ENCODE results near the gene SMOC2.

SMOC2 gene

GRCh38 chr6:168440520-168441433 lies at the start of gene SMOC2:
Gene SMOC2 (plus strand): TSS chr6:168441184. CDS start chr6:168441371, 187 bp downstream.
- H3K9ac ChIP-seq (ENCODE audit: low read length): no peak within 1 kb of the TSS
- peak within 1 kb of the TSS; percentile 33 to 82 for H3K4me3 ChIP-seq (ENCODE audit: low read depth in 1 of 2, low read length in 2 of 2)
- no peak within 1 kb of the TSS for H3K27ac ChIP-seq (ENCODE audit: low read depth, low read length)
- peaks cover 6% of the 10 kb centered on the region for H3K4me1 ChIP-seq (ENCODE audit: insufficient read depth, low read length)
- no peaks in the 10 kb centered on the region for H3K36me3 ChIP-seq (ENCODE audit: insufficient read depth, low read length)
- H3K27me3 ChIP-seq (ENCODE audit: control insufficient read depth in 1 of 2, insufficient read depth in 2 of 2, low read length in 2 of 2): peaks cover 8 to 30% of the 10 kb centered on the region in 2 donors
- H3K9me3 ChIP-seq (ENCODE audit: low read length): no peaks in the 10 kb centered on the region

- Histone ChIP-seq H3K4me3 (ENCODE audit: low read depth in 1 of 2, low read length in 2 of 2) (no peak overlapping the region), H3K4me1 (ENCODE audit: insufficient read depth, low read length) (no peaks in the 10 kb centered on the region), H3K27me3 (ENCODE audit: control insufficient read depth in 1 of 2, insufficient read depth in 2 of 2, low read length in 2 of 2) (no peaks in the 10 kb centered on the region), H3K27ac (ENCODE audit: low read depth, low read length) (no peak overlapping the region), H3K9me3 (ENCODE audit: low read length) (no peaks in the 10 kb centered on the region), H3K9ac (ENCODE audit: low read length) (no peak overlapping the region), H3K36me3 (ENCODE audit: insufficient read depth, low read length) (no peaks in the 10 kb centered on the region)
Observed at GRCh38 chr6:168393126-168393870, 47.7 kb upstream of the SMOC2 start.

- no peaks in the 10 kb centered on the region for H3K27me3 ChIP-seq (ENCODE audit: control insufficient read depth in 1 of 2, insufficient read depth in 2 of 2, low read length in 2 of 2)
Observed at GRCh38 chr6:168394606-168395005, 46.4 kb upstream of the SMOC2 start.

GRCh38 chr6:168395983-168396382 lies 45.0 kb upstream of the SMOC2 start:
- Histone ChIP-seq H3K27ac (ENCODE audit: low read depth, low read length) (no peak overlapping the region), H3K4me1 (ENCODE audit: insufficient read depth, low read length) (peaks cover 5% of the 10 kb centered on the region), H3K9ac (ENCODE audit: low read length) (no peak overlapping the region), H3K27me3 (ENCODE audit: control insufficient read depth in 1 of 2, insufficient read depth in 2 of 2, low read length in 2 of 2) (no peaks in the 10 kb centered on the region), H3K9me3 (ENCODE audit: low read length) (no peaks in the 10 kb centered on the region), H3K4me3 (ENCODE audit: low read depth in 1 of 2, low read length in 2 of 2) (no peak overlapping the region), H3K36me3 (ENCODE audit: insufficient read depth, low read length) (no peaks in the 10 kb centered on the region)

More at GRCh38 chr6:168394606-168395005, 46.4 kb upstream of the SMOC2 start:
- no peaks in the 10 kb centered on the region for H3K4me1 ChIP-seq (ENCODE audit: insufficient read depth, low read length)
- no peaks in the 10 kb centered on the region for H3K36me3 ChIP-seq (ENCODE audit: insufficient read depth, low read length)
- no peak overlapping the region for H3K27ac ChIP-seq (ENCODE audit: low read depth, low read length)
- H3K9me3 ChIP-seq (ENCODE audit: low read length): no peaks in the 10 kb centered on the region
- no peak overlapping the region for H3K9ac ChIP-seq (ENCODE audit: low read length)
- H3K4me3 ChIP-seq (ENCODE audit: low read depth in 1 of 2, low read length in 2 of 2): no peak overlapping the region

- Histone ChIP-seq H3K4me1 (ENCODE audit: insufficient read depth, low read length) (peaks cover 5% of the 10 kb centered on the region), H3K36me3 (ENCODE audit: insufficient read depth, low read length) (no peaks in the 10 kb centered on the region), H3K27ac (ENCODE audit: low read depth, low read length) (no peak overlapping the region), H3K9ac (ENCODE audit: low read length) (no peak overlapping the region), H3K4me3 (ENCODE audit: low read depth in 1 of 2, low read length in 2 of 2) (no peak overlapping the region), H3K9me3 (ENCODE audit: low read length) (no peaks in the 10 kb centered on the region), H3K27me3 (ENCODE audit: control insufficient read depth in 1 of 2, insufficient read depth in 2 of 2, low read length in 2 of 2) (no peaks in the 10 kb centered on the region)
Observed at GRCh38 chr6:168396561-168396960, 44.4 kb upstream of the SMOC2 start.

GRCh38 chr6:168397012-168397411 lies 44.0 kb upstream of the SMOC2 start:
- Histone ChIP-seq H3K4me1 (ENCODE audit: insufficient read depth, low read length) (peaks cover 5% of the 10 kb centered on the region), H3K36me3 (ENCODE audit: insufficient read depth, low read length) (no peaks in the 10 kb centered on the region), H3K27me3 (ENCODE audit: control insufficient read depth in 1 of 2, insufficient read depth in 2 of 2, low read length in 2 of 2) (no peaks in the 10 kb centered on the region), H3K9me3 (ENCODE audit: low read length) (no peaks in the 10 kb centered on the region), H3K4me3 (ENCODE audit: low read depth in 1 of 2, low read length in 2 of 2) (no peak overlapping the region), H3K27ac (ENCODE audit: low read depth, low read length) (no peak overlapping the region), H3K9ac (ENCODE audit: low read length) (no peak overlapping the region)

- Histone ChIP-seq H3K4me1 (ENCODE audit: insufficient read depth, low read length) (peaks cover 5% of the 10 kb centered on the region), H3K27ac (ENCODE audit: low read depth, low read length) (no peak overlapping the region), H3K27me3 (ENCODE audit: control insufficient read depth in 1 of 2, insufficient read depth in 2 of 2, low read length in 2 of 2) (no peaks in the 10 kb centered on the region), H3K9me3 (ENCODE audit: low read length) (no peaks in the 10 kb centered on the region), H3K36me3 (ENCODE audit: insufficient read depth, low read length) (no peaks in the 10 kb centered on the region), H3K9ac (ENCODE audit: low read length) (no peak overlapping the region), H3K4me3 (ENCODE audit: low read depth in 1 of 2, low read length in 2 of 2) (no peak overlapping the region)
Observed at GRCh38 chr6:168400037-168400436, 40.9 kb upstream of the SMOC2 start.

GRCh38 chr6:168403370-168404005 lies 37.5 kb upstream of the SMOC2 start:
- Histone ChIP-seq H3K27me3 (ENCODE audit: control insufficient read depth in 1 of 2, insufficient read depth in 2 of 2, low read length in 2 of 2) (no peaks in the 10 kb centered on the region), H3K9ac (ENCODE audit: low read length) (no peak overlapping the region), H3K27ac (ENCODE audit: low read depth, low read length) (no peak overlapping the region), H3K9me3 (ENCODE audit: low read length) (no peaks in the 10 kb centered on the region), H3K4me1 (ENCODE audit: insufficient read depth, low read length) (peaks cover 5% of the 10 kb centered on the region), H3K4me3 (ENCODE audit: low read depth in 1 of 2, low read length in 2 of 2) (no peak overlapping the region), H3K36me3 (ENCODE audit: insufficient read depth, low read length) (no peaks in the 10 kb centered on the region)

GRCh38 chr6:168404560-168404959 lies 36.4 kb upstream of the SMOC2 start:
- no peaks in the 10 kb centered on the region for H3K36me3 ChIP-seq (ENCODE audit: insufficient read depth, low read length)
- no peak overlapping the region for H3K9ac ChIP-seq (ENCODE audit: low read length)
- no peaks in the 10 kb centered on the region for H3K27me3 ChIP-seq (ENCODE audit: control insufficient read depth in 1 of 2, insufficient read depth in 2 of 2, low read length in 2 of 2)
- no peak overlapping the region for H3K4me3 ChIP-seq (ENCODE audit: low read depth in 1 of 2, low read length in 2 of 2)
- no peaks in the 10 kb centered on the region for H3K9me3 ChIP-seq (ENCODE audit: low read length)
- H3K27ac ChIP-seq (ENCODE audit: low read depth, low read length): no peak overlapping the region
- peaks cover 5% of the 10 kb centered on the region for H3K4me1 ChIP-seq (ENCODE audit: insufficient read depth, low read length)

GRCh38 chr6:168407842-168408241 lies 33.1 kb upstream of the SMOC2 start:
- no peaks in the 10 kb centered on the region for H3K4me1 ChIP-seq (ENCODE audit: insufficient read depth, low read length)
- H3K9ac ChIP-seq (ENCODE audit: low read length): no peak overlapping the region
- no peaks in the 10 kb centered on the region for H3K27me3 ChIP-seq (ENCODE audit: control insufficient read depth in 1 of 2, insufficient read depth in 2 of 2, low read length in 2 of 2)
- no peaks in the 10 kb centered on the region for H3K36me3 ChIP-seq (ENCODE audit: insufficient read depth, low read length)
- no peak overlapping the region for H3K27ac ChIP-seq (ENCODE audit: low read depth, low read length)
- no peaks in the 10 kb centered on the region for H3K9me3 ChIP-seq (ENCODE audit: low read length)
- no peak overlapping the region for H3K4me3 ChIP-seq (ENCODE audit: low read depth in 1 of 2, low read length in 2 of 2)

GRCh38 chr6:168408504-168409136 lies 32.4 kb upstream of the SMOC2 start:
- Histone ChIP-seq H3K4me3 (ENCODE audit: low read depth in 1 of 2, low read length in 2 of 2) (no peak overlapping the region), H3K9ac (ENCODE audit: low read length) (no peak overlapping the region), H3K4me1 (ENCODE audit: insufficient read depth, low read length) (no peaks in the 10 kb centered on the region), H3K36me3 (ENCODE audit: insufficient read depth, low read length) (no peaks in the 10 kb centered on the region), H3K9me3 (ENCODE audit: low read length) (no peaks in the 10 kb centered on the region), H3K27me3 (ENCODE audit: control insufficient read depth in 1 of 2, insufficient read depth in 2 of 2, low read length in 2 of 2) (no peaks in the 10 kb centered on the region), H3K27ac (ENCODE audit: low read depth, low read length) (no peak overlapping the region)
